Measurements from ENCODE around the gene FERMT1.

DNA sequence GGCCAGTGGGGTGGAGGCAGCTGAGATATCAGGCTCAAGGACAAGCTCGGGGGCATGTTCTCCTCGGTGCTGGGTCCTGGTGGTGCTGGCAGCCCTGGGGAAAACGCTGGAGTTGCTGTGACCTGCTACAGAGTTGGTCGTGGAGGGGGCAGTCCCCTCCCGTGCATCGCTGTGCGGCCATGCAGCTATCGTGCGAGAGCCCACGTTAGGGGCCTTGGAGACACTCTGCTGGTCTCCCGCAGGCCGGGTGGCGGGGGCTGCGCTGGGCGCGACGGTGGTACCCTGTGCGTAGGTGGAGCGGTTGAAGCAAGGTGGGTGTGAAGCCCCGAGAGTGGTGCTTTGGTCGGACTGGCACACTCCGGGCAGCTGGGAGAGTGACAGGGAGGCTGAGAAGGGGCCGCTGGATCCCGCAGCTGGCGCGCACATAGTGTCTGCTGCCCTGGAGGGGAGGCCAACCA is 81.0 kb downstream of the FERMT1 start:
- TF ChIP-seq, protein P1, sequence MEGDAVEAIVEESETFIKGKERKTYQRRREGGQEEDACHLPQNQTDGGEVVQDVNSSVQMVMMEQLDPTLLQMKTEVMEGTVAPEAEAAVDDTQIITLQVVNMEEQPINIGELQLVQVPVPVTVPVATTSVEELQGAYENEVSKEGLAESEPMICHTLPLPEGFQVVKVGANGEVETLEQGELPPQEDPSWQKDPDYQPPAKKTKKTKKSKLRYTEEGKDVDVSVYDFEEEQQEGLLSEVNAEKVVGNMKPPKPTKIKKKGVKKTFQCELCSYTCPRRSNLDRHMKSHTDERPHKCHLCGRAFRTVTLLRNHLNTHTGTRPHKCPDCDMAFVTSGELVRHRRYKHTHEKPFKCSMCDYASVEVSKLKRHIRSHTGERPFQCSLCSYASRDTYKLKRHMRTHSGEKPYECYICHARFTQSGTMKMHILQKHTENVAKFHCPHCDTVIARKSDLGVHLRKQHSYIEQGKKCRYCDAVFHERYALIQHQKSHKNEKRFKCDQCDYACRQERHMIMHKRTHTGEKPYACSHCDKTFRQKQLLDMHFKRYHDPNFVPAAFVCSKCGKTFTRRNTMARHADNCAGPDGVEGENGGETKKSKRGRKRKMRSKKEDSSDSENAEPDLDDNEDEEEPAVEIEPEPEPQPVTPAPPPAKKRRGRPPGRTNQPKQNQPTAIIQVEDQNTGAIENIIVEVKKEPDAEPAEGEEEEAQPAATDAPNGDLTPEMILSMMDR (conservative IDR thresholded peaks at IDR 0.05; ENCODE audit: low read depth, low read length) = no peak
- TF ChIP-seq EZH2phosphoT487 (IDR thresholded peaks at IDR 0.05; ENCODE audit: borderline replicate concordance, low read length) = no peak

All from PC-3 (cell line).